ENCODE results near the gene SLC25A19. TPM values are rescaled to one million over a fixed set of nuclear protein-coding genes. Genes with fewer than 3 reads are reported as not detected.

The SLC25A19 gene
- total RNA-seq, 1 donor from 2014 or later, result 22.5 TPM

DNA sequence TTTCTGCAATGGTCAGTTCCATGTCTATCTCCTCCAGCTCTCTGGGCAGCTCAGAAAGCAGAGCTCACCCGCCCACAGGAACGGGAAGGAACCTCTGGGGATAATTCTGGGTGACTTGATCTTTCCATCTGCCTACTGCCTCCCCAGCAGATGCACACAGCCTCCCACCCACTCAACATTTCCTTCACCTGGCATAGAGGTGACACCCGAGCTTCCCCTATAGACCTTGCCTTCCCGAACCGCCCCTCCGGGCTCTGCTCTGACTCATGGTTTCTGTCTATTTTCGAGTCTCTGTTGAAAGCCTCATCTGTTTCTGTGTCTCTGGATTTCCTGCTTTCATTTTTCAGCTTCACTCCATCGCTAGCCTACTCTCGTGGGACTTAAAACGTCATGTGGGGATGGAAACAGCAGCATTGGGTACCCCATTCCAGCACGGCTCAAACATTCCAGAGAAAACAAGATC, 39.2 kb downstream of the SLC25A19 start:
- intact Hi-C loops (cut with DNase I), result no loop called here
- DNase-seq (ENCODE audit: low spot score) (no peak), ATAC-seq (peak; percentile 68)

DNA sequence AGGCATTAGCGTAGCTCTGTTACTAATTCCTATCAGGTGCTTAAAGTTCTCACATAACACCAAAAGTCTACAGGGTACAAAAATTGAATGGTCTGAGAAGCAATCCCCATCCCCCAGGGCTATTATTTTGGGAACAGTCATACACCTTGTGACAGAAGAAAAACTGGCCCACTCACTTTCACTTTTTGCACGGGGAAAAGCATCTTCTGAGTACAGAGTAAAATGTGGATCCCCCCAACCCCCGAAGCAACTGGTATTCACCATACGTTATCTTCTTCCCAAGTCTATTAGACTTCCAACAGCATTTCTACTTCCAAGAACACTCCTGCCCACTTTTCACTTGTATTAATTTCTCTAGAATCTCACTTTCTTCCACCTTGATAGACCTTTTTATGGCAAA, 39.7 kb downstream of the SLC25A19 start:
- no peak for DNase-seq (ENCODE audit: low spot score)
- intact Hi-C loops (cut with DNase I), result no loop called here
- no peak for ATAC-seq

DNA sequence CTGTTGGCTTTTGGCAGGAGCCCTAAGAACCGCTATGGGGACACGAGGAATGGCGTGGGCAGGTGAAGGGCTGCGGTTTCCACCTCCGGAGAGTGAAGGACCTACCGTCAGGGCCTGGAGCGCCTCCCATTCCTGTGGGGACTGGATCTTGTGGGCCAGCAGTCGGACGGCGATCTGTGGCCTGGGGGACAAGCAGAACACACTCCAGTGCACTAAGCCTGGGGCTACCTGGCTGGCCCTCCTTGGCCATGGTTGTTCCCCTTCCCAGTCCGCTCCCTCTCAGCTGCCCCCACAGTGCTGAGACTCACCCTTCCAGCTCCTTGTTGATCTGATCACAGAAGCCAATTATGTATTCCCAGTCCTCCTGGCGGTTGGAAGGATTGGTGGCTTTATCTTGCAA, 42.8 kb downstream of the SLC25A19 start:
- ATAC-seq (no peak), DNase-seq (ENCODE audit: low spot score) (no peak)
- intact Hi-C loops (cut with DNase I), result no loop called here

DNA sequence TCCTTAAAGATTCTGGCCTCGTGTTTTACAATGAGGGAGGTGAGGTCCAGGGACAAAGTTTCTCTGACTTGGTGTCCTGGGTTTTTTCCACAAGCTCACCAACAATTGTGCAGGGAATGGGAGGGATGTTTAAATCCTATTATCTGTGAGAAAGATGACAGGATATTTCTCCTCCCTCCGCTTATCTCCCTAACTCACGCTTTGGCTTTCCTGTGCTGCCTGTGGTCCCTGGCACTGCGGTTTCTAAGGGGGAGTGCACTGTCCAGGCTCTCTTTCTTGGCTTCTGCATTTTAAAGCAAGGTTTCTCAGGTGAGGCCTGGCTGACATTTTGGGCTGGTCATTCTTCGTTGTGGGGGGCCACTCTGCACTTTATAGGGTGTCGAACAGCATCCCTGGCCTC, 44.2 kb downstream of the SLC25A19 start:
- DNase-seq (ENCODE audit: low spot score), result no peak
- ATAC-seq, result no peak
- intact Hi-C loops (cut with DNase I), result no loop called here

DNA sequence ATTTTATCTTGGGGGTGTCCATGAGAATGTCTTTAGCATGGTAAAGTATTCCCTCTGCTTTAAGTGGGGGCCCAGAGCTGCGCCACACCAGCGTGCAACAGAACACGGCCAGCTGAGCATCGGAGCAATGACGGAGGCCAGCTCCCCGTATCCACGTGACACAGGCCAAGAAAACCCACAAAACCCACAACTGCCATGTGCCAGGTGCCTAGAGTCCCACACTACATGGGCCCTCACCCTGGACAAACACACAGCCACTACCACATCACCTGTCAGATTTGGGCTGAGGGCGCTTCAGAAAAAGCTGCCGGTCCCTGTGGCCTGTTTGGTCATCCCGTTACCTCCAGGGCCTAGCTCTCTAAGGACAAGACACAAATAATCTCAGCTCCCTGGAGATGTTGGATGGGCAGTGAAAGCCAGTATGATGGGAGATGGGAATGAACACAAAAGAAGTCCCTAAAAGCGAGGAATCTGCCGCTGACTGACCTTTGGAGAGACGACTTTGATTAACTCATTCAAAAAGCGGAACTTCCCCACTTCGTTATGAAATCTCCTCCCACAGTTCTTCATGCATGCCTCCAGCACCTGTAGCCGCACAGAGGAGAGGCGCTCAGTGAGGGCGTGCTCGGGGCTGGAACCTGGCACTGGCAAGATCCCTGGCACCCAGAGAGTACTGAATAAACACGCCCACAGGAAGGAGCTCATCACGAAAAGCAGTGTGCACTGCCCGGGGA, 44.9 kb downstream of the SLC25A19 start:
- intact Hi-C loops (cut with DNase I), result no loop called here
- DNase-seq (ENCODE audit: low spot score), result no peak
- ATAC-seq, result no peak

DNA sequence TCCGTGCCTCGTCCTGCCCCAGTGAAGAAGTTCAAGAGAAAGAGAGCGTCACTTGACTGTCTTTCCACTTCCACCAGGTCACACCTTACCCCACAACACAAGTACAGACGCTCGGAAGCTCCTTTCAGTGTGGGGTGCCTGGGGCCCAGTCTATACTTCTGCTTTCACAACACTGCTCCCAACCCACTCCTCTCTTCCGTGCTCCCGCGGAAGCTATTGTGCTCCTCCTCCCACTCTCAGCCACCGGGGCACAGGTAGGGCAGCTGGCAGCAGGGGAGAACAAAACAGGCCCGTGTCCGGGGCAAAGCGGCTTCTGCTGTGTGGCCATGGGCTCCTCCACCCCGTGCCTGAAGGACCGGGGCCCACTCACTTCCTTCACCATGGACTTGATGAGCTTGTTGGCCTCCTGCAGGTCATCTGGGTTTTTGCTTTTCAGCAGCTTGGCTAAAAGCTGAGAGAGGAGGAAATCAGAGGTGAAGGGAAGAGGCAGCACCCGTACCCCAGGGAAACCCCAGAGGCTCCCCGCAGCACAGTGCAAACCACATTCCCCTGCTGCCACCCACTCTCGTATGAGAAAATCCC, 46.7 kb downstream of the SLC25A19 start:
- no peak for DNase-seq (ENCODE audit: low spot score)
- intact Hi-C loops (cut with DNase I), result no loop called here
- ATAC-seq, result no peak

DNA sequence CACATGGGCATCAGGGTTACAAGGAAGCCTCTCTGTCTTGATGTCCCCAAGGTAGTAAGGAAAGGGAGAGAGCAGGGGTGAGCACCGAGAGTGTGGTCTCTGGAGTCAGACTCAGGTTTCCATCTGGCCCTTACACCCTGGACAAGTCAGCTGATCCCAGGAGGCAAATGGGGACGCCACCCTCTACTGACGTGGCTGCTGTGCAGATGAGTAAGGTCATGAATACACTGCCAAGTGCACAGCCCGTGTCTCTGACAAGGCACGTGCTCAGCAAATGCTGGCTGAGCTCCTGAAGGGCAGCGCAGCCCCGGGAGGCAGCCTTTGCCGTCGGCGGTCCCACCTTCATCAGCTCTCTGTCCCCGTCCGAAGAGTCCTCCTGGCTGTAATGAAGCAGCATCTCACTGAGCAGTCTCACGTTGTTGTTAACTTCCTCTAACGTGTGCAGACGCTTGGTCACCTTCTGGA, 47.2 kb downstream of the SLC25A19 start:
- ATAC-seq, result peak; percentile 10
- intact Hi-C loops (cut with DNase I), result no loop called here
- no peak for DNase-seq (ENCODE audit: low spot score)

DNA sequence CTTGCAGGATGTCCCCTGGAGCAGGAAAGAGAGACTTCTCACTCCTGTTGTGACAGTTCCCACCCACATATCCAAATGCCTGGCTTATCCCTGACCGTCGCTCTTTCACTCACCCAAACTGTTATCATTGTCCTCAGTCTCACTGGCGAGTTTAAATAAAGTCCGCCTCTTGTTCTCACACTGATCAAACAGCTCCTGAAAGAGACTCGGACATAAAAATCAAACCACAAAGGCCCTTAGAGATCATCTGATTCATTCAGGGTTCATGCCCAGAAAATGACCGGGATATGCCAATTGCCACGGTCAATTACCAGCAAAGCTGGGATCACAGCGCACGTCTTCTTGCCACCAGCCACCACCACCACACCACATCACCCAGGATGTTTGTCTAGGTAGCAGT, 47.7 kb downstream of the SLC25A19 start:
- DNase-seq (ENCODE audit: low spot score) (no peak), ATAC-seq (no peak)
- intact Hi-C loops (cut with DNase I), result no loop called here

DNA sequence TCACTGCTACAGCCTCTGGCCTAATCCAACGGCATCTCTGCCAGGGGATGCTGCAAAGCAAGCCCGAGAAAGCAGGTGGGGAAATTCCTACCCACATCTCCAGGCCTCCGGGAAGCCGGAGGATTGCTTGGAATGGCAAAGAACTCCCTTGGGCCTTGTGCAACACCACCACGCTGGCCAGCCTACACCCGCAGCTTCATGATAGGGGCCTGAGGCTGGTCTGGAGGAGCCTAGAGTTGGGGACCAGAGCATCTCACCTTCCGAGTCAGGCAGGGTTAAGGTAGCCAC, 48.1 kb downstream of the SLC25A19 start:
- ATAC-seq (peak; percentile 58), DNase-seq (ENCODE audit: low spot score) (no peak)
- intact Hi-C loops (cut with DNase I), result no loop called here

DNA sequence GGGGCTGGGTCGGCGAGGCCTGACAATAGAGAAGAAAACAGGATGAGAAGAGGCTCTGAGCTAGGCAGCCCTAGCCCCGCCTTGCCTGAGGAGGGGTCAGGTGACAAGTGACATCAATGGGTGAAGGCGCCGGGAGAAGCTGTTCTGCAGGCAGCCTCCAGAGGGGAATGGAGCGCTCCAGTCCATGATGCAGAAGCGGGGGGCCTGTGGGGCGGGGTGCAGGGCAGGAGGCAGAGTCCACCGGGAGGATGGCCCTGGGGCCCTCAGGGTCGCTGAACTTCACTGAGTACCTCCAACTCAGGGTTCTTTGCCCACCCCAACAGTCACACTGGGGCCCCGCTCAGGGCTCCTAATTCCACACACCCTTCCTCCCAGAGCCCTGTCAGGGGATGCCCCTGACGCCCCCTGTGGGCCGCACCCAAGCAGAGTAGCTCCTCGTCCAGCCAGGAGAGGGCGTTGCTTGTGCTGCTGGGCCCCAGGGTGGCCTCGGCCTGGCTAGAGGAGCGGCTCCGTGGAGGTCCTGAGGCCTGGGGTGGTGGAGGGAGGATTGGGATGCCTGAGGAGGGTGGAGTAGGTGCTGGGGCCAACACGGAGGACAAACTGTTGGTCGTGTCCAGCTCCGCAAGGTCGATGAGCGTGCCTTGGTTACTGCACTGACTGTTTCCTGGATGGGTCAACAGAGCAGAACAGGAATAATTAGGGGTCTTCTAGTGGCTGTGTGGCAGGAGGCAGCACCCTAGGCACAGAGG, 48.7 kb downstream of the SLC25A19 start:
- peak; percentile 69 for ATAC-seq

DNA sequence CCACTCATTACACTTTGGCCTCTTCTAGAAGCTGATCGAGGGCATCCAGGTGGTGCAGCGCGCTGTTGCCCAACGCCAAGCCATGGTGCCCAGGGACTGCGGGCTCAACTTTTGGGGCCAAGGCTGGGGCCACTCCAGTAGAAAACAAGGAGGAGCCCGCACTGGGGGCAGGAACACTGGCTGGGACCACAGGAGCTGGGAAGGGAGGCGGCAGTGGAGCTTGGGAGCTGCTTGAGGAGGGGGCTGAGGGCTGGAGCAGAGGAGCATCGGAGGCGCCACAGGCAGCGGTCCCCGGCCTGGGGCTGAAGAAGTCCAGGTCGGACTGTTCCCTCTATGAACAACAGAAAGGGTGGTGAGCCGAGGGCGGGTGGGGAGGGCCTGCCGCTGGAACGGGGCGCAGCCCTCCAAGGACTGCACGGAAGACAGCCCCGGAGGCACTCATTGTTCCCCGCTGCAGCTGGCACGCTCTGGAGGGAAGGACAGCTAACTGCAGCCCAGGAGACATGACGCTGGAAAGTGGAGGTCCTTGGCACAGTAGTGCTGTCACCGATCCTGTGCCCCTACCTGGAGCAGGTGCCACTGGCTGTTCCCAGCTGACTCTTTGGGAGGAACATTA, 49.3 kb downstream of the SLC25A19 start:
- DNase-seq (ENCODE audit: low spot score), result no peak
- ATAC-seq, result no peak
- intact Hi-C loops (cut with DNase I), result no loop called here

More for the DNA sequence above, 48.7 kb downstream of the SLC25A19 start:
- DNase-seq (ENCODE audit: low spot score), result no peak
- intact Hi-C loops (cut with DNase I), result no loop called here

DNA sequence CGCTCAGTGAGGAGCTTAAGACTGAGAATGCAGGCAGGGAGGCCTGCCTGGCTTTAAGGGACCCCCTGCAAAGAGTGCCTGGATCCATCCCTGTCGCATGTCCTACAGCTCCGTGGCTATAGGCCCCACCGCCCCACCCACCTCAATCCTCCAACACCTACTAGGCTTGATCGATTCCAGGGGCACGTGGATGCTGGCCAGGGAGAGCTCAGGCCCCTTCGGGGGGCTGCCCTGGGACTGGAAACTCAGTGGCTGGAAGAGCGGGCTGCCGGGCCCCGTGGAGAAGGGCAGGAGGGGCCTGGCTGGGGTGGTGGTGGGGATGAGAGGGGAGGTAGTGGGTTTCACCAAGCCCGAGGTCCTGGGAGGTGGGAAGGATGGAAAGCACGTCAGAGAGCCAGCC, 50.0 kb downstream of the SLC25A19 start:
- DNase-seq (ENCODE audit: low spot score), result no peak
- no peak for ATAC-seq
- intact Hi-C loops (cut with DNase I), result no loop called here

DNA sequence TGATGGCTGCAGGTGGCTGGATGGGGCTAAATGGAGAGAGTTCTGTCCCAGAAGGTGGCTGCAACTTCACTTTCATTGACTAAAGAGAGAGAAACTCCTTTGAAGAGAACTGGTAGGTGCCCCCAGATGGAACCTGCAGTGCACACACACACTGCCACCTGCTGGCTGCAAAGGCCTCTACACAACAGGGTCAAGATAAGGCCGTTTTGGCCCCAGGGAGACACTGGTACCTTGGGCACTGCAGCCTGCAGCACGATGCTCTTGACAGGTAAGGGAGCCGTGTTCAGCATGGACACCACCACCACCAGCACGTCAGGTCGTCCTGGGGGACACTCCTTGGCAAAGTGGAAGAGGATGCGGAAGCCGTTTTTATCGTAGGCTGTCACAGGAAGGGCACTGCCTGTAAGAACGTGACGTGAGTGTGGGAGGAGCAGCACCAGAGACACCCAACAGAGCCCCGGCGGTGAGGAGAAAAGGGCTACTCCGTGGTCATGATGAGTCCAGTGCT, 50.5 kb downstream of the SLC25A19 start:
- intact Hi-C loops (cut with DNase I), result no loop called here
- ATAC-seq (peak; percentile 42), DNase-seq (ENCODE audit: low spot score) (no peak)

DNA sequence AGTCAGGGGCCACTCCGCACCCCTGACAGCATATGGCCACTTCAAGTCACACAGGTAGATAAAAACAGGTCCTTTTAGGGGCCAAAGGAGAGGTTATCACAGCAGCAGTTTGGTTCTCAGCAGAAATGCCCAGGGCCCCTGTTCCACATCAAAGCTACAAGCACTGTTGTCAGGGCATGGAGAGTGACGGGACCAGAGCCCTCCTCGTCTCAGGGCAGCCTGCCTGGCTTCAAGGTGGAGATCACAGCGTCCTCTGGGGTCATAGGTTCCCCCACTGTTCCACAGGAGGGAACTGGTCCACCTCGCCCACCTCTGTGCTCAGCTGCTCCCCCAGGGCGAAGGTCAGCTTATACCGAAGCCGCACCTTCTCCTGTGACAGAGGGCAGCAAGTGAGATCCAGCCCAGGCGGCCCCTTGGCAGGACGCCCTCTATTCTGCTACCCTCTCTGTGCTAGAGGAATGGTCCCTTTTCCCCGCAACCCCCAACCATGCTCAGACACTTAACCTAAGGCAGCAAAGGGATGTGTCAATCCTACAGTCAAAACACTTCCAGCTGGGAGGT, 51.1 kb downstream of the SLC25A19 start:
- intact Hi-C loops (cut with DNase I), result no loop called here
- ATAC-seq (no peak), DNase-seq (ENCODE audit: low spot score) (no peak)

DNA sequence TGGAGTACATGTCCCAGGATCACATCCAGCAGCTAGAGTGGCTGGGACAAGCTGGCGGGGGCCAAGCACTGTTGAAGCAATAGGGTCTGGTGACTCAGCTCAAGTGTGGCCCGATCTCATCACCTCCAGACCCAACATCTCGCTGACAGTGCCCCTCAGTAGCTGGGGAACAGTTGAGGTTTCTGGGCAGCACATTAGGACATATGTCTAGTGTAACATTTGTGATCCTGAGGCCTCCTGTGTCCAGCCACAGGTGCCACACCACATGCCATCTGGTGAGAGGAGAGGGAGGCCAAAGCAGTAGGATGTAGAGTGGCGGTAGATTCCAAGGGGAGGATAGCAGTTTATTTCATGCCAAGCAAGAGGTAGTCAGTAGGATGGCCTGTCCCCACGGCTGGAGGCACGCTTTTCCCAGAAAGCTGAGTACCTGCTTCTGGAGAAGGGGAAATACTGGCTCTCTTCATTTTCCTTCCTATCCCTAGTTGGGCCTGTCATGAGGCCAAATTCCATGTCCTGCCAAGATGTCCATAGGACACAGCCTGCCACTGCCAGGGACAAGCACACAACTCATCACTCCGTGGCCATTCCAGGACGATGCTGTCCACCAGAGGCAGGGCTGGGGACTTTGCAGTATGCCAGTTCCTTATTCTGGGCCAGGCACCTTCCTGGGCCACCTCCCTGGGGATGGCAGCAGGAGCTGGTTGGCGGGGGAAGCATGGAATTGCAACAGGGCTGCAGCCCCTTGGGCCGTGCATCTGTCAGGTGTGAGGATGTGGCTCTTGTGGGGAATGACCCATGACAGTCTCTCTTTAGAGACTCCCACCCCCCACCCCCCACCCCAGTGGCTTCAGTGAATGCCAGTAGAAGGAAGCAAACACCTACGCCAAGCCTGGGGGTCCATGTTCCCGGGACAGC, 51.9 kb downstream of the SLC25A19 start:
- intact Hi-C loops (cut with DNase I), result no loop called here
- DNase-seq (ENCODE audit: low spot score), result no peak
- no peak for ATAC-seq

DNA sequence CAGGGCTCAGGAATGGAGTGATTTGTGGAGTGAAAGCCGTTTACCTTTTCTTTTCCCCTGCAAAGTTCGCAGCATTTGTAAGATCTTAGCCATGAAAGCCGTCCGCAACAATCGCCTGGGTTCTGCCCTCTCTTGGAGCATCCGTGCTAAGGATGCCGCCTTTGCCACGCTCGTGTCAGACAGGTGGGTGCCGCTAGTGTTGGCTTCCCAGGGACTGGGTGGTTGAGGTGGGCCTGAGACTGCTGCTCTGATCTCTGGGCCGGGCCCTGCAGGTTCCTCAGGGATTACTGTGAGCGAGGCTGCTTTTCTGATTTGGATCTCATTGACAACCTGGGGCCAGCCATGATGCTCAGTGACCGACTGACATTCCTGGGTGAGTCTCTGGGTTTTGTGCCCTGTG, 56.4 kb downstream of the SLC25A19 start:
- intact Hi-C loops (cut with DNase I), result no loop called here
- ATAC-seq (no peak), DNase-seq (ENCODE audit: low spot score) (no peak)

DNA sequence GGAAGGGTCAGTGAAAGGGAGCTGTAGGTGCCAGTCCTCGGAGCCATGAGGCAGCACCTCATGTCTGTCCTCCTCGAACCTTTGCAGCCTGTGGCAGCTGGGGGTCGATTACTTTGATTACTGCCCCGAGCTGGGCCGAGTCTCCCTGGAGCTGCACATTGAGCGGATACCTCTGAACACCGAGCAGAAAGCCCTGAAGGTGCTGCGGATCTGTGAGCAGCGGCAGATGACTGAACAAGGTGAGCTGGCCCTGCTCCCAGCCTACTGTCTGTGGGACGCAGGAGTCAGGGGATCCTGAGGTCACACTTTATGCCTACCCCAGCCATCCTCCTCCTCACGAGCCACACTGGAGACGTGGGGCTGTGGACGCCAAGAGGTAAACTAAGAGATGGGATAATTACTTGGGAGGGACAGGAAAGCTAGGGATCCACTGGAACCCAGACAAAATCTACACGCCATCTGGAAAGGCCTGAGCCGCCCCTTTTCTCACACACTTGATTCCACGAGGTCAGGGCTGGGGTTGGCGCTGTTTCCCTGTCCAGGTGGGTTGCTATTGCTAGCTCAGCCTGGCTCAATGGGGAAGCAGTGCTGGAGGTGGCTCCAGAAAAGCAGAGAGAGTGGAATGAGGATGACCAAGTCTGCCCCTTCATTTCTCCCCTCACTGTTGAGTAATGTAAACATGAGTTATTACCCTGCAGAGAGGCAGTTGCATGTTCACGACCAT, 57.3 kb downstream of the SLC25A19 start:
- ATAC-seq (no peak), DNase-seq (ENCODE audit: low spot score) (no peak)
- intact Hi-C loops (cut with DNase I), result no loop called here

DNA sequence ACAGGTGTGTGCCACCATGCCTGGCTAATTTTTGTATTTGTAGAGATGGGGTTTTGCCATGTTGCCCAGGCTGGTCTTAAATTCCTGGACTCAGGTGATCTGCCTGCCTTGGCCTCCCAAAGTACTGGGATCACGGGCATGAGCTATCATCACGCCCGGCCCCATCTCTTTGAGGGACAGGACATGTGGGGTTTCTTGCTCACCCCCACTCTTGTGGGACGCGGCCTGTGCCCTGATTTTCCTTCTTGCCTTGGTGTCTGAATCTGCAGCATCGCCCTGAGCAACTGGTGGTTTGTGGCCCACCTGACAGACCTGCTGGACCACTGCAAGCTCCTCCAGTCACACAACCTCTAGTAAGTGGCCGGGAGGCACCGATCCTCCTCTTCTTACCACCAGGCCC, 58.2 kb downstream of the SLC25A19 start:
- ATAC-seq (no peak), DNase-seq (ENCODE audit: low spot score) (no peak)
- intact Hi-C loops (cut with DNase I), result no loop called here
